ENCODE results near the gene OR4B1. TPM values are rescaled to one million over a fixed set of nuclear protein-coding genes. Genes with fewer than 3 reads are reported as not detected.
"Not testable (repeated sequence)": the region's sequence is repeated elsewhere in the genome, so short reads cannot be mapped to it uniquely, and the experiment has no call there.

The OR4B1 gene
- total RNA-seq, 4 donors from 2014 or later: not detected

- H3K9me3 ChIP-seq: no peaks in the 10 kb centered on the region
- no peak overlapping the region for H3K4me3 ChIP-seq
- intact Hi-C loops (cut with DNase I; ENCODE audit: low total_unique reads): no loop called here
- TF ChIP-seq POLR2A (IDR thresholded peaks at IDR 0.05) (no peak), CTCF (IDR thresholded peaks at IDR 0.05) (no peak)
- no peaks in the 10 kb centered on the region for H3K4me1 ChIP-seq
- no peaks in the 10 kb centered on the region for H3K36me3 ChIP-seq
- no peak overlapping the region for H3K27ac ChIP-seq
- no peaks in the 10 kb centered on the region for H3K27me3 ChIP-seq
- DNase-seq: no peak
Measured at GRCh38 chr11:48182860-48183526, 33.6 kb upstream of the OR4B1 start.

- H3K4me3 ChIP-seq: no peak overlapping the region
- intact Hi-C loops (cut with DNase I; ENCODE audit: low total_unique reads): no loop called here
- no peaks in the 10 kb centered on the region for H3K27me3 ChIP-seq
- no peak for DNase-seq
- no peaks in the 10 kb centered on the region for H3K9me3 ChIP-seq
- TF ChIP-seq CTCF (IDR thresholded peaks at IDR 0.05) (no peak), POLR2A (IDR thresholded peaks at IDR 0.05) (no peak)
- H3K27ac ChIP-seq: no peak overlapping the region
- no peaks in the 10 kb centered on the region for H3K4me1 ChIP-seq
- H3K36me3 ChIP-seq: no peaks in the 10 kb centered on the region
Measured at GRCh38 chr11:48184452-48184851, 32.2 kb upstream of the OR4B1 start.

GRCh38 chr11:48190906-48191654 is 25.5 kb upstream of the OR4B1 start:
- H3K4me1 ChIP-seq; H3K36me3 ChIP-seq; H3K9me3 ChIP-seq; H3K27ac ChIP-seq; H3K4me3 ChIP-seq; H3K27me3 ChIP-seq; DNase-seq; intact Hi-C loops (cut with DNase I; ENCODE audit: low total_unique reads): not testable (repeated sequence)

GRCh38 chr11:48193876-48194275 is 22.7 kb upstream of the OR4B1 start:
- no peak for DNase-seq
- no peaks in the 10 kb centered on the region for H3K4me1 ChIP-seq
- no peaks in the 10 kb centered on the region for H3K27me3 ChIP-seq
- TF ChIP-seq POLR2A (IDR thresholded peaks at IDR 0.05) (no peak), CTCF (IDR thresholded peaks at IDR 0.05) (no peak)
- H3K27ac ChIP-seq: no peak overlapping the region
- no peaks in the 10 kb centered on the region for H3K9me3 ChIP-seq
- intact Hi-C loops (cut with DNase I; ENCODE audit: low total_unique reads): no loop called here
- no peaks in the 10 kb centered on the region for H3K36me3 ChIP-seq
- no peak overlapping the region for H3K4me3 ChIP-seq

- Histone ChIP-seq H3K9me3 (no peaks in the 10 kb centered on the region), H3K36me3 (no peaks in the 10 kb centered on the region), H3K4me3 (no peak overlapping the region), H3K4me1 (no peaks in the 10 kb centered on the region), H3K27ac (no peak overlapping the region), H3K27me3 (no peaks in the 10 kb centered on the region)
- TF ChIP-seq POLR2A (IDR thresholded peaks at IDR 0.05) (no peak), CTCF (IDR thresholded peaks at IDR 0.05) (no peak)
- intact Hi-C loops (cut with DNase I; ENCODE audit: low total_unique reads): no loop called here
- DNase-seq: no peak
Measured at GRCh38 chr11:48207881-48208280, 8.7 kb upstream of the OR4B1 start.
